HG03060 (cell line): ENCODE data around the gene CCDC86.

Experiments used
- ATAC-seq: cut with Tn5 transposase; IDR thresholded peaks from one replicate; pipeline ENCODE4 v1.9.1; 2021; ENCODE audit warnings: low read depth, moderate number of reproducible peaks; ENCODE audit not compliant: unreplicated experiment

The CCDC86 gene

GRCh38 chr11:60867871-60868681, 26.2 kb downstream of the CCDC86 start:
- no peak for ATAC-seq

- no peak for ATAC-seq
These were observed 27.0 kb downstream of the CCDC86 start for GRCh38 chr11:60868682-60869450.

- ATAC-seq, result no peak
These were observed 27.5 kb downstream of the CCDC86 start for GRCh38 chr11:60869451-60869825.

DNA sequence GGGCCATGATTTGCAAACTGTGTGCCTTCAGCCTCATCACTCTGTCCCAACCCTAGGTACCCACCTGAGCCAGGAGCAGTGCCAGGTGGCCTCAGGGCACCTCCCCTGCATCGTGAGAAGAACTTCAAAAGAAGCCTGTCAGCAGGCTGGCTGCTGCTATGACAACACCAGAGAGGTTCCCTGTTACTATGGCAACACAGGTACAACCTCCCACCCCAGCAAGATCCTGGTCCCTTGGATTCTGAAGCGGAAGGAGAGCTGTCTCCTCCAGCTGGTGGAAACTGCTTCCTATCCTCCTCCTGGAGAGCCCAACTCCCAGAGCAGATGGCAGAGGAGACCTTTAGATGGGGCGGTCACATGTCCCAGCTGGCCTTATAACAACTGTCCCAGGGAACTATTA, 28.4 kb downstream of the CCDC86 start:
- no peak for ATAC-seq

DNA sequence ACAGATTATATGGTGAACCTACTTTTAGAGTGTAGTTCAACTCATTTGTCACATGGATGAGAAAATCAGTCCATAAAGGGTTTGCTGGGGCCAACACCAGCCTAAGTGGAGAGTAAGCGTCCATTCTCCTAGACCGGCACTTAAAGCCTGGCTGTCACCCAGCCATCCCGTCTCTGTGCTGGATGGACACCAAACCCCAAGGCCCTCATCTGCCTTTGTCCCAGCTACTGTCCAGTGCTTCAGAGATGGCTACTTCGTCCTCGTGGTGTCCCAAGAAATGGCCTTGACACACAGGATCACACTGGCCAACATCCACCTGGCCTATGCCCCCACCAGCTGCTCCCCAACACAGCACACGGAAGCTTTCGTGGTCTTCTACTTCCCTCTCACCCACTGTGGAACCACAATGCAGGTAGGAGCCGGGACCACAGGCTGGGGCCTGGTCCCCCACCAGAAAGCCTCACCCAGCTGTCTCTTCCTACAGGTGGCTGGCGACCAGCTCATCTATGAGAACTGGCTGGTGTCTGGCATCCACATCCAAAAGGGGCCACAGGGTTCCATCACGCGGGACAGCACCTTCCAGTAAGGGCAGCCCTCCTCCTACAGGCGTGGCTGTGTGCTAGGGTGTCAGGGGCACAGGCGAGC, 28.9 kb downstream of the CCDC86 start:
- ATAC-seq, result no peak

DNA sequence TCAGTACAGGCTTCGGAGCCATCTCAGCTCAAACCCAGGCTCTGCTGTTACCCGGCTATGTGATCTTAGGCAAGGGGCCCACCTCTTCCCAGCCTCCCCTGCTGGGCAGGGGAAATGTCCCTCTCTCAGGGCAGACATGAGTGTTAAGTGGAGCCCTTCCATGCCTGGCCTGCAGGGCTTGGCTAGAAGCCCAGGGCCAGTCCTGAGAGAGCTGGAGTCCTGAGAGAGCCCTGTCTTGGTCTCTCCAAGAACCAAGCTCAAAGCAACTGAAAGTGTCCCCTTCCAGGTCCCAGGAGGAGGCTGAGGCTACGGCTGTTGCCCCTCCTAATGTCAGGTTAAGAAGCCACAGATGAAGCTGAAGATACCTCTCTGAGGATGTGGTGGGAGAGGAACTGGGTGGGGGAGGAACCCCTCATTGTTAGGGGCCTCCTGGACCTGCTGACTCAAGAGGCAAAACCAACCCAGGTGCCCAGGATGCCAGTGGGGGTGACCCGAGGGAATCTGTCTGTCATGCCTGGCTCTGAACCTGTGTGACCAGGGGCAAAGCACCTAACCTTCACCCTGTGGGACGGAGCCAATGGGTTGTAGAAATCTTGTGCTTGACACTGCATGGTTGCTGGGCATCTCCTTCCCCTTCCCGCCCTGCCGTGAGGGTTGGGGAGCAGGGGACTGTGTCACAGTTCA, 29.6 kb downstream of the CCDC86 start:
- no peak for ATAC-seq

GRCh38 chr11:60872124-60872960, 30.4 kb downstream of the CCDC86 start:
- no peak for ATAC-seq

- ATAC-seq, result no peak
These were observed 31.1 kb downstream of the CCDC86 start for GRCh38 chr11:60872961-60873524.

DNA sequence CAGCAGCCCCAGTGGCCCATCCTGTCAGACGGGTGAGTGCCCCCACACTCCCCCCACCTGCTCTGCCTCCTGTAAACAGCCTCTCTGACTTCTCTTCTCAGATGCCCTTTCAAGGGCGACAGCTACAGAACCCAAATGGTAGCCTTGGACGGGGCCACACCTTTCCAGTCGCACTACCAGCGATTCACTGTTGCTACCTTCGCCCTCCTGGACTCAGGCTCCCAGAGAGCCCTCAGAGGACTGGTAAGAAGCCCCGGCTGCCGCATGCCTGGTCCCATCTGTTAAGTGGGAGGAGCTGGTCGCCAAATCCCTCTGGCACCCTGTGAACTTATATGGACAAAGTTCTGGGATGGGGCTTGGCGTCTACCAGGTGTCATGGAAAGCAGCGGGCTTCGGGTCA, 31.6 kb downstream of the CCDC86 start:
- ATAC-seq, result no peak

- ATAC-seq, result no peak
These were observed 32.8 kb downstream of the CCDC86 start for GRCh38 chr11:60874421-60875365.

GRCh38 chr11:60875366-60876167, 33.7 kb downstream of the CCDC86 start:
- ATAC-seq, result no peak

DNA sequence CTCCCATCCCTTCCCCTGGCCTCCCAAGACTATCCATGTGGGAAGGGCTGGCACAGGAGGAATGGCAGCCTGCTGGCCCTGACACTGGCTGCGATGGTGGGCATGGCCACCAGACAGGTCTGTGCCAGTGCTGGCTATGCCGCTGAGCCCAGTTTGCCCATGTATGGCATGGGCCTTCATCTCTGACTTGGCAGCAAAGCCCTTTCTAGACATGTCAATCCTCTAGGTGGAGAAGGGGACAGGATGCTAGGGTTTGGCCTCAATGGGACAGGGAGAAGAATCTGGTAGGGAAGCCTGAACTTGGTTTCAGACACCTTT, 34.2 kb downstream of the CCDC86 start:
- no peak for ATAC-seq

- ATAC-seq, result no peak
These were observed 36.6 kb downstream of the CCDC86 start for GRCh38 chr11:60878245-60879101.

DNA sequence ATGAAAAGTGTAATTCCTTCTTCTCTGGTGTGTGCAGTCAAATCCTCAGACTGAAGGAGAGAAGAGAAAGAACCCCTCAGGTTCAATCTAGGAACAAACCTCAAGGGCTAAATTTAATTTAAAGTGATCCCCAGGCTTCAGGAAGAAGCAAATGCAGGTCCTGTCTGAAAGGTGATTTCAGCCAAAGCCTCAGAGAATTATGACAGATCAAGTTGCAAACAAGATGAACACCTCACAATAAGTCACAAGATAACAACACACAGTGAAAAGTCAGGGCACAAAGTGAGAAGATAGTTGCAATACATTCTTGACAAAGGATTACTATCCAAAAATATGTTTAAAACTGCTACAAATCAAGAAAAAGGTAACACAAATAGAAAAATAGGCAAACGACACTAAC, 37.2 kb downstream of the CCDC86 start:
- ATAC-seq, result no peak

GRCh38 chr11:60879971-60880588, 38.2 kb downstream of the CCDC86 start:
- no peak for ATAC-seq

- no peak for ATAC-seq
These were observed 38.9 kb downstream of the CCDC86 start for GRCh38 chr11:60880643-60881282.
